Esophagus (tissue), 2 donors: Measurements from ENCODE around the gene ODF2. TPM values are rescaled to one million over a fixed set of nuclear protein-coding genes. Genes with fewer than 3 reads are reported as not detected.

Experiments used
- H3K27ac ChIP-seq, 2 donors: one replicate each; pipeline ENCODE4 v1.5.1; 2013; ENCODE audit warnings: low read depth in 2 of 2, mild to moderate bottlenecking in 2 of 2, inconsistent platforms in 1 of 2, low read length in 1 of 2, moderate library complexity in 1 of 2
- H3K27me3 ChIP-seq, 2 donors: one replicate each; pipeline ENCODE4 v1.6.1; 2013; ENCODE audit warnings: low read length in 2 of 2, control low read depth in 1 of 2, mild to moderate bottlenecking in 1 of 2; ENCODE audit not compliant: insufficient read depth in 2 of 2, control insufficient read depth in 1 of 2
- H3K36me3 ChIP-seq, 2 donors: one replicate each; pipeline ENCODE4 v1.6.1; 2013; ENCODE audit warnings: low read length in 1 of 2; ENCODE audit not compliant: control insufficient read depth in 2 of 2, insufficient read depth in 2 of 2
- H3K4me1 ChIP-seq, 2 donors: one replicate each; pipeline ENCODE4 v1.6.1; 2013; ENCODE audit warnings: low read length in 1 of 2; ENCODE audit not compliant: control insufficient read depth in 2 of 2, insufficient read depth in 2 of 2
- H3K4me3 ChIP-seq, 2 donors: one replicate each; pipeline ENCODE4 v1.5.1; 2013; ENCODE audit warnings: low read length in 2 of 2, mild to moderate bottlenecking in 2 of 2, low read depth in 1 of 2, moderate library complexity in 1 of 2
- H3K9me3 ChIP-seq, 2 donors: one replicate each; pipeline ENCODE4 v1.6.1; 2013; ENCODE audit warnings: mild to moderate bottlenecking in 2 of 2, low read depth in 1 of 2, low read length in 1 of 2, moderate library complexity in 1 of 2; ENCODE audit not compliant: control insufficient read depth in 2 of 2, insufficient read depth in 1 of 2
- WGBS, 2 donors: extraction: QIAGEN DNeasy Blood & Tissue Kit; methylation state at CpG; one replicate each; pipeline ENCODE4 v1.1.7; 2013; 5-methylcytosine and 5-hydroxymethylcytosine counted together
- polyA plus RNA-seq, 2 donors: library from polyadenylated mRNA; stranded (reverse); fragments of 200-250 nt; gene quantifications; one replicate each; pipeline ENCODE4 v1.2.3, GENCODE V29; 2013
- donor health status: healthy with polysubstance abuse.
- donor health status: Bipolar disorder and iron deficiency.

The ODF2 gene
- polyA plus RNA-seq, 2 donors: 10.0 to 12.6 TPM

- H3K27ac ChIP-seq: no peak overlapping the region
- H3K9me3 ChIP-seq: no peaks in the 10 kb centered on the region
- H3K4me3 ChIP-seq: no peak overlapping the region
- H3K4me1 ChIP-seq: no peaks in the 10 kb centered on the region
- WGBS, 2 donors: 96 to 98% methylated on average over 5 of the region's 5 CpGs
- H3K36me3 ChIP-seq: peaks cover 3 to 13% of the 10 kb centered on the region in 2 donors
- no peaks in the 10 kb centered on the region for H3K27me3 ChIP-seq
These were observed 17.3 kb downstream of the ODF2 start for GRCh38 chr9:128473104-128473503.

- H3K4me1 ChIP-seq: no peaks in the 10 kb centered on the region
- H3K27ac ChIP-seq: no peak overlapping the region
- WGBS, 2 donors: 99 to 100% methylated on average over 7 of the region's 7 CpGs
- H3K9me3 ChIP-seq: no peaks in the 10 kb centered on the region
- peaks cover 0 to 21% of the 10 kb centered on the region in 2 donors for H3K36me3 ChIP-seq
- H3K27me3 ChIP-seq: no peaks in the 10 kb centered on the region
- H3K4me3 ChIP-seq: no peak overlapping the region
These were observed 20.1 kb downstream of the ODF2 start for GRCh38 chr9:128475867-128476266.

GRCh38 chr9:128479262-128479661 lies 23.5 kb downstream of the ODF2 start:
- Histone ChIP-seq H3K4me3 (no peak overlapping the region), H3K4me1 (no peaks in the 10 kb centered on the region)

GRCh38 chr9:128481561-128481960 lies 25.8 kb downstream of the ODF2 start:
- 97 to 98% methylated on average over 10 of the region's 10 CpGs for WGBS, 2 donors
- no peaks in the 10 kb centered on the region for H3K27me3 ChIP-seq
- no peaks in the 10 kb centered on the region for H3K4me1 ChIP-seq
- H3K9me3 ChIP-seq: no peaks in the 10 kb centered on the region
- H3K36me3 ChIP-seq: peaks cover 20 to 37% of the 10 kb centered on the region in 2 donors
- no peak overlapping the region for H3K4me3 ChIP-seq
- no peak overlapping the region for H3K27ac ChIP-seq

More at GRCh38 chr9:128479262-128479661, 23.5 kb downstream of the ODF2 start:
- Histone ChIP-seq H3K36me3 (peaks cover 7 to 20% of the 10 kb centered on the region in 2 donors), H3K27me3 (no peaks in the 10 kb centered on the region), H3K27ac (no peak overlapping the region), H3K9me3 (no peaks in the 10 kb centered on the region)
- 96 to 100% methylated on average over 1 of the region's 1 CpG for WGBS, 2 donors

GRCh38 chr9:128482186-128482585 lies 26.4 kb downstream of the ODF2 start:
- H3K9me3 ChIP-seq: no peaks in the 10 kb centered on the region
- WGBS, 2 donors: 96% methylated on average over 7 of the region's 7 CpGs
- H3K27ac ChIP-seq: no peak overlapping the region
- no peak overlapping the region for H3K4me3 ChIP-seq
- H3K36me3 ChIP-seq: peaks cover 25 to 40% of the 10 kb centered on the region in 2 donors
- no peaks in the 10 kb centered on the region for H3K4me1 ChIP-seq
- no peaks in the 10 kb centered on the region for H3K27me3 ChIP-seq

- no peaks in the 10 kb centered on the region for H3K9me3 ChIP-seq
- H3K4me3 ChIP-seq: no peak overlapping the region
- WGBS, 2 donors: 93 to 98% methylated on average over 17 of the region's 17 CpGs
- H3K27ac ChIP-seq: no peak overlapping the region
- no peaks in the 10 kb centered on the region for H3K4me1 ChIP-seq
- no peaks in the 10 kb centered on the region for H3K27me3 ChIP-seq
- peaks cover 29 to 36% of the 10 kb centered on the region in 2 donors for H3K36me3 ChIP-seq
These were observed 29.0 kb downstream of the ODF2 start for GRCh38 chr9:128484686-128485413.

GRCh38 chr9:128485414-128485855 lies 29.6 kb downstream of the ODF2 start:
- H3K27me3 ChIP-seq: no peaks in the 10 kb centered on the region
- H3K4me3 ChIP-seq: no peak overlapping the region
- no peaks in the 10 kb centered on the region for H3K9me3 ChIP-seq
- H3K27ac ChIP-seq: no peak overlapping the region
- no peaks in the 10 kb centered on the region for H3K4me1 ChIP-seq
- WGBS, 2 donors: 81% methylated on average over 7 of the region's 7 CpGs
- H3K36me3 ChIP-seq: peaks cover 29 to 36% of the 10 kb centered on the region in 2 donors

GRCh38 chr9:128486201-128486600 lies 30.4 kb downstream of the ODF2 start:
- H3K9me3 ChIP-seq: no peaks in the 10 kb centered on the region
- H3K4me1 ChIP-seq: no peaks in the 10 kb centered on the region
- H3K27ac ChIP-seq: no peak overlapping the region
- H3K27me3 ChIP-seq: no peaks in the 10 kb centered on the region
- H3K4me3 ChIP-seq: no peak overlapping the region
- peaks cover 29 to 36% of the 10 kb centered on the region in 2 donors for H3K36me3 ChIP-seq

- 93 to 98% methylated on average over 2 of the region's 2 CpGs for WGBS, 2 donors
- Histone ChIP-seq H3K4me1 (peaks cover 0 to 8% of the 10 kb centered on the region in 2 donors), H3K27me3 (no peaks in the 10 kb centered on the region), H3K9me3 (no peaks in the 10 kb centered on the region), H3K36me3 (peaks cover 10 to 19% of the 10 kb centered on the region in 2 donors), H3K4me3 (no peak overlapping the region), H3K27ac (no peak overlapping the region)
These were observed 37.6 kb downstream of the ODF2 start for GRCh38 chr9:128493424-128493823.
